Mucosa of gallbladder (tissue), 1 donor: Measurements from ENCODE around the gene MT1G. TPM values are rescaled to one million over a fixed set of nuclear protein-coding genes. Genes with fewer than 3 reads are reported as not detected.
"Not testable (repeated sequence)": the region's sequence is repeated elsewhere in the genome, so short reads cannot be mapped to it uniquely, and the experiment has no call there.

Source experiments
- DNase-seq: peaks from one replicate; pipeline ENCODE4 v3.0.0-alpha.2; 2020; ENCODE audit warnings: low spot score
- total RNA-seq: library from RNA; stranded (reverse); gene quantifications from one replicate; pipeline ENCODE4 v1.2.1, GENCODE V29; 2021
- donor health status: DM: no; HTN: no; CAD: no.

The MT1G gene
- total RNA-seq, 1 donor from 2014 or later, result 55.2 TPM

GRCh38 chr16:56621665-56622445, 46.0 kb downstream of the MT1G start:
- DNase-seq, result not testable (repeated sequence)

- no peak for DNase-seq
These were observed 47.4 kb downstream of the MT1G start for GRCh38 chr16:56620339-56620897.

DNA sequence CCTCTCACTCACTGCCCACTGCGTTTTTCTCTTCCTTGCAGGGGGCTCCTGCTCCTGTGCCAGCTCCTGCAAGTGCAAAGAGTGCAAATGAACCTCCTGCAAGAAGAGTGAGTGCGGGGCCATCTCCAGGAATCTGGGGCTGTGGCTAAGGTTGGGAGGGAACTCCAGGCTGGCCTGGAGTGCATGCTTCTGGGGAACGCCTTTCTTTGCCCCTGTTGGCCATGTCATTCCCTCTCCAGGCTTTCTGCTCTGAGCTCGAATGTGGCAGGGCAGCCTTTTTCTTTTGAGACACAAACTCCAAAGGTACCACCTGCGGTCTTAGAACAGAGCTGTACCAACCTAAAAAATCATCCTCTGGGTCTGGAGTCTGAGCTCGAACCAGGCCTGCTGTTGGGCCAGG, 49.7 kb downstream of the MT1G start:
- DNase-seq, result no peak

DNA sequence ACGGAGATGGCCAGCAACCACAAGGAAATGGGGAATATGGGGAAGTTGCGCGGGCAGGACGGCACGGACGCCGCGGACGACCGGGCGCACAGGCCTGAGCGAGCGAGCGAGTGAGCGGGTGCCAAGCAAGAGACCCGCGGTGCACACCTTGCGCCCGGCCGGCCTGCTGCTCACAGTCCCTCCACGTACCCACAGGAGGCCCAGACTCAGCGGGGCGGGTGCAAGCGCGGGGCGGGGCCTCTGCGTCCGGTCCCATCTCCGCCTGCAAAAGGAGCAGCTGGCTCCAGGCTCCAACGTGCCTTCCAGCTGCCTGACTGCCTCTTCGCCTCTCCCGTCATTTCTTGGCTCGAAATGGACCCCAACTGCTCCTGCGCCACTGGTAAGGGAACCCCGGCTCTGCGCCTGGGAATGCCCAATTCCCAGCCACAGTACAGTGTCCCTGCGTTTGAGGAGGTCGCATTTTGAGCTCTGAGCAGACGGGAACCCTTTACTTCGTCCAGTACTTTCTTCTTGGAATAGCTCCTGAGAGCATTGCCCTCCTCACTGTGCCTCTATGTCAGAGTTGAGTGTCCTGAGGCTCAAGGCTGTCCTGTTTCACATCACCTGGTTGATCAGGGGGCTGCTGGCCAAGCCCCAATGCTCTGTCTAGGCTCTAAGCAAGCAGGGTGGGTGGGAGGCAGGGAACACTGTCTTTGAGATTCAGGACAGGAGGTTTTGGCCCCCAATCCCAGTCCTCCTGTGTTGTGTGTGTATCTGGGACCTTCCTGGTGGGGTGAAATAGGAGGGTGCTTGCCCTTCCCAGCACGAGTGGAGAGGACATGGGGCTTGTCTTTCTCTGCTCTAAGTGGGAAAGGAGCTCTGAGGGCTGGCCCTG, 50.4 kb downstream of the MT1G start:
- DNase-seq, result peak; percentile 67

Other genes starting within 250 kb of the MT1G start
- 121 TPM for gene AMFR, start 242.5 kb downstream of the MT1G start, total RNA-seq
- 80.9 TPM for gene NUDT21, start 216.7 kb downstream of the MT1G start, total RNA-seq
- gene OGFOD1, start 216.5 kb downstream of the MT1G start, total RNA-seq, result 34.2 TPM
- gene BBS2, start 148.0 kb downstream of the MT1G start, total RNA-seq, result 42.7 TPM
- not detected for gene MT4, start 103.0 kb downstream of the MT1G start, total RNA-seq
- gene MT3, start 78.5 kb downstream of the MT1G start, total RNA-seq, result 1.4 TPM
- gene MT2A, start 59.5 kb downstream of the MT1G start, total RNA-seq, result 157 TPM
- gene MT1E, start 42.3 kb downstream of the MT1G start, total RNA-seq, result 137 TPM
- gene MT1M, start 35.4 kb downstream of the MT1G start, total RNA-seq, result 4.6 TPM
- 1.9 TPM for gene MT1A, start 29.4 kb downstream of the MT1G start, total RNA-seq
- not detected for gene MT1B, start 16.2 kb downstream of the MT1G start, total RNA-seq
- gene MT1F, start 10.1 kb downstream of the MT1G start, total RNA-seq, result 36.6 TPM
- gene MT1H, start 1.7 kb upstream of the MT1G start, total RNA-seq, result 2.9 TPM
- gene MT1X, start 14.4 kb upstream of the MT1G start, total RNA-seq, result 75.1 TPM
- 26.4 TPM for gene NUP93, start 62.1 kb upstream of the MT1G start, total RNA-seq
- gene SLC12A3, start 197.1 kb upstream of the MT1G start, total RNA-seq, result 0.20 TPM